BLaER1 treated with 17β-estradiol and CSF1 and Interleukin-3, amounts not matched to agents 10 nM and 100 nM (cell line): ENCODE measurements around the gene LRRN4CL.
A peak's percentile ranks its signal among the peaks of the same experiment; 100 is the strongest.

Experiments
- H3K27ac ChIP-seq, 11 experiments: shearing (Covaris generic); formaldehyde crosslinking; 2 replicates each; pipeline ENCODE4 v1.8.1; 2022
- H3K27me3 ChIP-seq, 11 experiments: shearing (Covaris generic); formaldehyde crosslinking; 2 replicates each; pipeline ENCODE4 v1.8.1; 2022
- H3K36me3 ChIP-seq, 11 experiments: shearing (Covaris generic); formaldehyde crosslinking; 2 replicates each; pipeline ENCODE4 v1.8.1; 2022
- H3K4me1 ChIP-seq, 10 experiments: shearing (Covaris generic); formaldehyde crosslinking; 2 replicates each; pipeline ENCODE4 v1.8.1; 2022
- H3K4me2 ChIP-seq, 11 experiments: shearing (Covaris generic); formaldehyde crosslinking; 2 replicates each; pipeline ENCODE4 v1.8.1; 2022
- H3K4me3 ChIP-seq, 10 experiments: shearing (Covaris generic); formaldehyde crosslinking; 2 replicates each; pipeline ENCODE4 v1.8.1; 2022
- H3K9ac ChIP-seq, 11 experiments: shearing (Covaris generic); formaldehyde crosslinking; 2 replicates each; pipeline ENCODE4 v1.8.1; 2022
- H3K9me3 ChIP-seq, 11 experiments: shearing (Covaris generic); formaldehyde crosslinking; replicated peaks in 1 of 11; 2 replicates each; pipeline ENCODE4 v1.8.1; 2022
- H4K20me1 ChIP-seq, 11 experiments: shearing (Covaris generic); formaldehyde crosslinking; 2 replicates each; pipeline ENCODE4 v1.8.1; 2022
- Cebpa-rat ChIP-seq, 11 experiments: shearing (Covaris generic); IDR thresholded peaks; 2 replicates each; pipeline ENCODE4 v1.8.1; 2022

LRRN4CL gene

DNA sequence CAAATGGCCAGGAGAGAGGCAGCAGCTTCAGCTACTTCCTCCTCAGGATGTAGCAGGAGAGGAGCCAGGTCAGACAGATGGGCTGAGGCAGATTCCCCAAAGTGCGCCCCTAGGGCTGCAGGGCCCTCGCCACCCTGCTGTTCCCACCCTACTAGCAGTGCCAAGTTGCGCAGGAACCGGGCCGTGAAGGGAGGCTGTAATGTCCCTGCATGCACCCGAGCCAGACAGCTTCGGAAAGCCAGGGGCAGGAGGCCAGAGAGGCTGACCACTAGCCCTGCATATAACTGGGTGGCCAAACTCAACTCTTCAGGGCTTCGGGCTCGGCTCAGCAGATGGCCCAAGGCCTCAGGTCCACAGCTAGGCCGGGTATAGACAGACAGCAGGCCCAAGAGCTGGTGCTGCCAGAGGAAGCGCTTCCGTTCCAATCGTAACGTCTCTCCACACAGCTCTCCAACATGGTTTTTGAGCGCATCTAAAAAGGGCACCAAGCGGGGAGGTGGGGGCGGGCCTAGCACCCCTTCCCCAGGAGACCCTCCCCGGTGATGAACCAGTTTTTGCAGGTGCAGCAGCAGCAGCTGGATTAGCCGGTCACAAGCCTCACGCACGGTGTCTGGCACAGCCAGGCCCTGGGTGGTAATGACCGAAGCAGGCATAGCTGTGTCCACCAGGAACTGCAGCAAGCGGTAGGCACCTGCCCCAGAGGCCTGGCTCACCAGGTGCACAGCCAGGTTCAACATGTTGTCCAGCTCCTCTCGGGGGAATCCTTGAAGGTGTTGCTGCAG, 41.0 kb downstream of the LRRN4CL start:
- 0 out of 22 replicates have a peak overlapping the region, but pooled peaks of 3 of the 11 experiments have one; percentile 4 to 72 (median 69) for H3K4me2 ChIP-seq
- H3K27ac ChIP-seq = peak overlapping the region in 1 of 11 experiments; percentile 36; a peak in 1 of 22 replicates
- H3K36me3 ChIP-seq = peaks cover 39 to 66% (median 52%) of the 10 kb centered on the region in 11 experiments
- no peaks in the 10 kb centered on the region for H3K9me3 ChIP-seq
- H3K4me3 ChIP-seq = no peak overlapping the region
- H4K20me1 ChIP-seq = peaks cover 11 to 68% (median 39%) of the 10 kb centered on the region in 11 experiments; a peak in 19 of 22 replicates
- peak overlapping the region in 9 of 11 experiments; percentile 24 to 100 (median 92); a peak in 14 of 22 replicates for H3K9ac ChIP-seq
- TF ChIP-seq Cebpa-rat (IDR thresholded peaks at IDR 0.05) = no peak
- H3K27me3 ChIP-seq = no peaks in the 10 kb centered on the region
- peaks cover 43 to 61% (median 51%) of the 10 kb centered on the region in 10 experiments for H3K4me1 ChIP-seq

DNA sequence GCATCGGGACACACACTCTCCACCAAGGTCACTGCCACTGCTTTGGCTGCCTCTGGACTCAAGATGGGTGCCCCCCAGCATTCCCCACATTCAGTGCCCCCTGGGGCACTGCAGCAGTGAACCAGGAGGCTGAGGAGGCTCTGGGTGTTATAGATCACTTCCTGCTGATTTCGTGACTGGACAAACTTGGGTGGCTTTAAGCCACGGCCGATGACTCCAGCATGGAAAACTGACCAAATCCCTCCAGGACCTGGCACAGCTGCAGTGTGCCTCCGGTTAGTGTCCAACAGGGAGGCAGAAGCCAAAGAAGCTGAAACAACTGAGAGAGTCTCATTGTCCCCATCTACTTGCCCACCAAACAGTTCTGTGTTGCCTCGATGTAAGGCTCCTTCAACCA, 41.7 kb downstream of the LRRN4CL start:
- Histone ChIP-seq H3K9ac (peak overlapping the region in 9 of 11 experiments; percentile 24 to 100 (median 92); a peak in 15 of 22 replicates), H3K27ac (peak overlapping the region in 4 of 11 experiments; percentile 10 to 36 (median 18); a peak in 3 of 22 replicates), H4K20me1 (peaks cover 11 to 74% (median 47%) of the 10 kb centered on the region in 11 experiments; a peak in 19 of 22 replicates), H3K36me3 (peaks cover 47 to 74% (median 60%) of the 10 kb centered on the region in 11 experiments), H3K4me1 (peaks cover 43 to 63% (median 54%) of the 10 kb centered on the region in 10 experiments), H3K4me2 (peak overlapping the region in 10 of 11 experiments; percentile 53 to 91 (median 69); a peak in 17 of 22 replicates), H3K9me3 (no peaks in the 10 kb centered on the region), H3K4me3 (no peak overlapping the region), H3K27me3 (no peaks in the 10 kb centered on the region)
- no peak for TF ChIP-seq Cebpa-rat (IDR thresholded peaks at IDR 0.05)

DNA sequence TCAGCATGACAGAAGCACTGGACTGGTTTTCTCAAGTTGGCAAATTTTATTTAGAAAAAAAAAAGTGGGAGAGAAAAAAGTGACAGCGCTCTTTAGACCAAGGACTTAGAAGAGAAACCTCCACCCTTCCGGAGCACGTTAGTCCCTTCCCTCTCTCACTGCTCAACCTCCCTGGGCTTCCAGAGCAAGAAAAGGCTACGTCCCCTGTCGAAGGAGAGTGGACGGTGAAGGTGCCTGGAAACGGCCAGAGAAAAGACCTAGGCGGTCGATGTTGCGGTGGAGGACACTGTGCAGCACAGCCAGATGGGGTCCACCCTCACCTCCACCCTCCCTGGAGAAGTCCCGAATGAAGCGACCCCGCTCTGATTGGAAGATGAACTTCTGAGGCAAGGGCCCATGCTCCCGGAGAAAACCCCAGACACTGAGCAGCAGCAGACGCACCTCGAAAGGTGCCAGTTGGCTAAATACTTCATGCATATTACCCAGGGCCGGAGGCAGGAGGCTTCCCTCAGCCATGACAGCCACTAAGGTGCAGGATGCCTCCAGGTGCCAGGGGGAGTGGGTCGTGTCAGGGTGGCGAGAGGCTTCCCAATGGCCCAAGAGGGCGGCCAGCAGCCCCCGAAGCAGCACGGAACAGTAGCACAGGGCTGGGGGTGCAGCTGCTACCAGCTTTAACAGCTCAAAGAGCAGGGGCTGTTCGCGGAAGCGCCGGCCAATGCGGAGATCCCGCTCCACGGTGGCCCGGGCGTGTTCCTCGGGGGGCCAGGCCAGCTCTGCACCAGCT, 42.3 kb downstream of the LRRN4CL start:
- peak overlapping the region in 7 of 10 experiments; percentile 51 to 99 (median 89); a peak in 9 of 20 replicates for H3K4me3 ChIP-seq
- H3K9ac ChIP-seq = peak overlapping the region in 8 of 11 experiments; percentile 42 to 100 (median 94); a peak in 15 of 22 replicates
- peaks cover 53 to 80% (median 66%) of the 10 kb centered on the region in 11 experiments for H3K36me3 ChIP-seq
- H4K20me1 ChIP-seq = peaks cover 11 to 74% (median 53%) of the 10 kb centered on the region in 11 experiments; a peak in 19 of 22 replicates
- TF ChIP-seq Cebpa-rat (IDR thresholded peaks at IDR 0.05) = no peak
- peak overlapping the region; percentile 53 to 91 (median 69) for H3K4me2 ChIP-seq
- peaks cover 39 to 64% (median 55%) of the 10 kb centered on the region in 10 experiments for H3K4me1 ChIP-seq
- H3K9me3 ChIP-seq = no peaks in the 10 kb centered on the region
- H3K27me3 ChIP-seq = no peaks in the 10 kb centered on the region
- peak overlapping the region in 3 of 11 experiments; percentile 15 to 98 (median 22); a peak in 3 of 22 replicates for H3K27ac ChIP-seq

DNA sequence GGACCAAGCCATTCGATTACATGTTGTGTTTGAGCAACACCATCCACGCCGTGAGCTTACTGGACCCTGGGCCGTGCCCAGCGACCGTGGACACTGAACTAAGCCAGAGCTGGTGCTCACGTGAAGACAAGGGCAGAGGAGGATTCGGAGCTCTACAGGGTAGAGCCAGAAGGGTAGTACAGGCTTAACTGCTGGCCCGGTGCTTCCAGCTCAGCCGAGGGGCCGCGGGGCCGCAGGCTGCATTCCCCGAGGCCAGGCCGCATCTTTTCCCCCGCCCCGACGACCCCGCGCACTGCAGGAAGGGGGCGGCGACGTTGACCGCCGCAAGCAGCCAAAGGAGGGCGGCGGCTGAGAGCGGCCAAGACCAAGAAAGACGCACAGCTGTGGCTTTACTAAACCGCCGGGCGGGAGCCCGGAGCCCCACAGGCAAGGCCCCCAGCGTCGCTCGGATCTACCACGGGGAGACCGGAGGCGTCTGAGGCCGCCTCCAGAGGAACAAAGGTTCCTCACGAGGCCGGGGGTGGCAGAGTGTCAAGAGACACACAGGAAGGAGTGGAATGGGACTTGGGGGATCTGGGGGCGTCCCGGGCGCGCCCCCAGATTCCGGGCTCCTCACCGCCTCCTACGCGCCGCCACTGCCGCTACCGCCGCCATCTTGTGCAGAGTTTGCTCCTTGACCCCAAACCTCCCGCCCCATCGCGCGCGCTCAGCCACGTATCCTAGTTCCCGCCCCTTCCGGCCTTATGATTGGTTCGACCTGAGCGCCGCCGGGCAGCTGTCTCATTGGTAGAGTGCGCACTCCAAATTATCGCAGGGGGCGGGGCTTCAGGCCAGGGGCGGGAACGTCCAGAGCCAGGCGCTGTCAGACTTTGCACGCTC, 43.1 kb downstream of the LRRN4CL start, which contains the start of gene GANAB:
GANAB (minus strand) TSS at position 668 of the 879 bp plus-strand sequence; CDS start at position 654, 14 bp downstream.
- Histone ChIP-seq H4K20me1 (peaks cover 11 to 78% (median 61%) of the 10 kb centered on the region in 11 experiments; a peak in 19 of 22 replicates), H3K27ac (peak within 1 kb of the TSS; percentile 89 to 99 (median 96)), H3K4me3 (peak within 1 kb of the TSS; percentile 82 to 100 (median 96)), H3K36me3 (peaks cover 54 to 83% (median 69%) of the 10 kb centered on the region in 11 experiments), H3K4me2 (peak within 1 kb of the TSS; percentile 86 to 98 (median 96)), H3K9ac (peak within 1 kb of the TSS; percentile 92 to 100 (median 98)), H3K4me1 (peaks cover 30 to 60% (median 50%) of the 10 kb centered on the region in 10 experiments), H3K27me3 (no peaks in the 10 kb centered on the region), H3K9me3 (no peaks in the 10 kb centered on the region)
- no peak for TF ChIP-seq Cebpa-rat (IDR thresholded peaks at IDR 0.05)

DNA sequence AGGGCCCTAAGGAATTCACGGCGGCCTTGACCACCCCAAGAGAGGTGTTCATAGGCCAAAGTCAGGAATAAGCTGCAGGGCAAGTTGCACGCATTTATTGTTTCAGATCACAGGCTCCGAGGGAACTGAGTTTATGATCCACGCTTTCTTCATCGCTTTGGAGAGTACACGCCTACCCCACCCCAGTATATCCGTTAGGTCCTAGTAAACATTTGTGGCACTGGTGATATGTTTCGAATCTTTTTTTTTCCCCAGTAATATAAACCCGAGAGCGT, 43.7 kb downstream of the LRRN4CL start:
- Histone ChIP-seq H3K27me3 (no peaks in the 10 kb centered on the region), H3K27ac (peak overlapping the region; percentile 89 to 99 (median 96); a peak in 21 of 22 replicates), H3K9ac (peak overlapping the region; percentile 92 to 100 (median 98)), H3K4me2 (peak overlapping the region; percentile 86 to 98 (median 96)), H3K9me3 (no peaks in the 10 kb centered on the region), H3K4me1 (peaks cover 29 to 56% (median 48%) of the 10 kb centered on the region in 10 experiments), H4K20me1 (peaks cover 11 to 83% (median 67%) of the 10 kb centered on the region in 11 experiments; a peak in 19 of 22 replicates), H3K4me3 (peak overlapping the region; percentile 82 to 100 (median 96)), H3K36me3 (peaks cover 54 to 83% (median 69%) of the 10 kb centered on the region in 11 experiments)
- TF ChIP-seq Cebpa-rat (IDR thresholded peaks at IDR 0.05) = no peak

DNA sequence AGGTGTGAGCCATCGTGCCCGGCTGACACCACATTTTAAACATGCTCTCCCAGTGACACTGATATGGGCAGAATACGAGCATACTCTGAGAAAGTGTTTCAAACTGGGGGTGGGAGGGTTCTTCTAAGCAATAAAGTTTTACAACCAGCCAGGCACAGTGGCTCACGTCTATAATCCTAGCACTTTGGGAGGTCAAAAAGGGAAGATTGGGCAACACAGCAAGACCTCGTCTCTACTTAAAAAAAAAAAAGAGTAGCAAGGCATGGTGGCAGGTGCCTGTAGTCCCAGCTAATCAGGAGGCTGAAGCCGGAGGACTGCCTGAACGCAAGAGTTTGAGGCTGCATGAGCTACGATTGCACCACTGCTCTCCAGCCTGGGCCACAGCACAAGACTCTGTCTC, 45.1 kb downstream of the LRRN4CL start:
- H4K20me1 ChIP-seq = peaks cover 16 to 85% (median 66%) of the 10 kb centered on the region in 11 experiments; a peak in 19 of 22 replicates
- peak overlapping the region in 5 of 11 experiments; percentile 11 to 100 (median 98); a peak in 5 of 22 replicates for H3K9ac ChIP-seq
- H3K9me3 ChIP-seq = no peaks in the 10 kb centered on the region
- no peaks in the 10 kb centered on the region for H3K27me3 ChIP-seq
- H3K36me3 ChIP-seq = peaks cover 53 to 83% (median 66%) of the 10 kb centered on the region in 11 experiments
- no peak overlapping the region; a peak in 1 of 22 replicates for H3K27ac ChIP-seq
- peak overlapping the region in 9 of 11 experiments; percentile 89 to 98 (median 96); a peak in 10 of 22 replicates for H3K4me2 ChIP-seq
- peaks cover 31 to 57% (median 48%) of the 10 kb centered on the region in 10 experiments for H3K4me1 ChIP-seq
- TF ChIP-seq Cebpa-rat (IDR thresholded peaks at IDR 0.05) = no peak
- H3K4me3 ChIP-seq = no peak overlapping the region
